IPS DF 6.9 (cell line): ENCODE measurements around the gene PCDHGB5.
"Not testable (repeated sequence)": the region's sequence is repeated elsewhere in the genome, so short reads cannot be mapped to it uniquely, and the experiment has no call there.

ENCODE experiments used
- DNase-seq: peaks from one replicate; pipeline ENCODE4 v3.0.0-alpha.2; 2013; ENCODE audit warnings: low read depth, low spot score
- H3K27ac ChIP-seq: one replicate; pipeline ENCODE4 v1.5.1; 2013; ENCODE audit warnings: low read length, control low read depth
- H3K27me3 ChIP-seq: 2 replicates; pipeline ENCODE4 v1.6.1; 2013; ENCODE audit warnings: mild to moderate bottlenecking, low read length; ENCODE audit not compliant: control insufficient read depth, insufficient read depth
- H3K36me3 ChIP-seq: 2 replicates; pipeline ENCODE4 v1.6.1; 2013; ENCODE audit warnings: low read length; ENCODE audit not compliant: control insufficient read depth, insufficient read depth
- H3K4me1 ChIP-seq: 2 replicates; pipeline ENCODE4 v1.6.1; 2013; ENCODE audit warnings: low read length; ENCODE audit not compliant: control insufficient read depth, insufficient read depth
- H3K4me3 ChIP-seq: 2 replicates; pipeline ENCODE4 v1.5.1; 2013; ENCODE audit warnings: mild to moderate bottlenecking, low read length
- H3K9me3 ChIP-seq: 2 replicates; pipeline ENCODE4 v1.6.1; 2013; ENCODE audit warnings: low read length, inconsistent platforms; ENCODE audit not compliant: control insufficient read depth, insufficient read depth
- WGBS: extraction: QIAGEN DNeasy Blood & Tissue Kit; methylation state at CpG from one replicate; pipeline ENCODE4 v1.1.7; 2013; ENCODE audit warnings: mixed read lengths, missing lambda C conversion rate; ENCODE audit not compliant: insufficient read length, insufficient coverage; 5-methylcytosine and 5-hydroxymethylcytosine counted together

PCDHGB5 gene

DNA sequence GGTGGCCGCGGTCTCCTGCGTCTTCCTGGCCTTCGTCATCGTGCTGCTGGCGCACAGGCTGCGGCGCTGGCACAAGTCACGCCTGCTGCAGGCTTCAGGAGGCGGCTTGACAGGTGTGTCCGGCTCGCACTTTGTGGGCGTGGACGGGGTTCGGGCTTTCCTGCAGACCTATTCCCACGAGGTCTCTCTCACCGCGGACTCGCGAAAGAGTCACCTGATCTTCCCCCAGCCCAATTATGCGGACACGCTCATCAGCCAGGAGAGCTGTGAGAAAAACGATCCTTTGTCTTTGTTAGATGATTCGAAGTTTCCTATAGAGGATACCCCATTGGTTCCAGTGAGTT lies 17.5 kb downstream of the PCDHGB5 start:
- H3K27ac ChIP-seq, DNase-seq, H3K36me3 ChIP-seq, H3K4me3 ChIP-seq, H3K27me3 ChIP-seq, H3K4me1 ChIP-seq, H3K9me3 ChIP-seq: not testable (repeated sequence)
- no CpG with 5 or more reads among the region's 24 CpGs for WGBS

GRCh38 chr5:141417494-141418172 lies 19.9 kb downstream of the PCDHGB5 start, which contains the start of gene PCDHGB7:
Gene PCDHGB7 (plus strand): TSS chr5:141417677. CDS start chr5:141417860, 183 bp downstream.
- H3K27me3 ChIP-seq, H3K36me3 ChIP-seq, DNase-seq, H3K9me3 ChIP-seq, H3K4me1 ChIP-seq, H3K27ac ChIP-seq: not testable (repeated sequence)
- no CpG with 5 or more reads among the region's 47 CpGs for WGBS
- peak within 1 kb of the TSS; percentile 71; the same call in 1 of the 2 replicates for H3K4me3 ChIP-seq

GRCh38 chr5:141419074-141419880 lies 21.5 kb downstream of the PCDHGB5 start:
- H3K4me1 ChIP-seq, result no peaks in the 10 kb centered on the region
- H3K27me3 ChIP-seq, result no peaks in the 10 kb centered on the region
- no peaks in the 10 kb centered on the region for H3K9me3 ChIP-seq
- no peaks in the 10 kb centered on the region for H3K36me3 ChIP-seq
- H3K4me3 ChIP-seq, result no peak overlapping the region
- no peak for DNase-seq
- H3K27ac ChIP-seq, result no peak overlapping the region
- no CpG with 5 or more reads among the region's 74 CpGs for WGBS

- Histone ChIP-seq H3K36me3 (no peaks in the 10 kb centered on the region), H3K27me3 (no peaks in the 10 kb centered on the region), H3K4me1 (no peaks in the 10 kb centered on the region), H3K9me3 (no peaks in the 10 kb centered on the region), H3K4me3 (peak within 1 kb of the TSS; percentile 52; the same call in 1 of the 2 replicates), H3K27ac (no peak within 1 kb of the TSS)
- no CpG with 5 or more reads among the region's 42 CpGs for WGBS
- no peak for DNase-seq
Measured at GRCh38 chr5:141420855-141421488, 23.2 kb downstream of the PCDHGB5 start, which contains the start of gene PCDHGA11. Gene PCDHGA11 (plus strand): TSS chr5:141421051. CDS start chr5:141421228, 177 bp downstream.

DNA sequence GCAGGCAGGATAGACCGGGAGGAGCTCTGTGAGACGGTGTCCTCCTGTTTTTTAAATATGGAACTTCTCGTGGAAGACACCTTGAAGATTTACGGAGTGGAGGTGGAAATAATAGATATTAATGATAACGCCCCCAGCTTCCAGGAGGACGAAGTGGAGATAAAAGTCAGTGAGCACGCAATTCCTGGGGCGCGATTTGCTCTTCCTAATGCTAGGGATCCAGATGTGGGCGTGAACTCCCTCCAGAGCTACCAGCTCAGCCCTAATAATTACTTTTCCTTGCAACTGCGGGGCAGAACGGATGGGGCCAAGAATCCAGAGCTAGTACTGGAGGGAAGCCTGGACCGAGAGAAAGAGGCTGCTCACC lies 23.7 kb downstream of the PCDHGB5 start:
- H3K9me3 ChIP-seq, result no peaks in the 10 kb centered on the region
- WGBS, result no CpG with 5 or more reads among the region's 13 CpGs

GRCh38 chr5:141422742-141423291 lies 25.1 kb downstream of the PCDHGB5 start:
- Histone ChIP-seq H3K9me3 (no peaks in the 10 kb centered on the region), H3K36me3 (no peaks in the 10 kb centered on the region), H3K27ac (no peak overlapping the region), H3K4me3 (no peak overlapping the region), H3K4me1 (no peaks in the 10 kb centered on the region), H3K27me3 (no peaks in the 10 kb centered on the region)
- DNase-seq, result no peak
- no CpG with 5 or more reads among the region's 42 CpGs for WGBS

More for the DNA sequence above, 23.7 kb downstream of the PCDHGB5 start:
- Histone ChIP-seq H3K4me1 (no peaks in the 10 kb centered on the region), H3K36me3 (no peaks in the 10 kb centered on the region), H3K27me3 (no peaks in the 10 kb centered on the region), H3K4me3 (peak overlapping the region; percentile 52; the same call in 1 of the 2 replicates), H3K27ac (no peak overlapping the region)
- no peak for DNase-seq

DNA sequence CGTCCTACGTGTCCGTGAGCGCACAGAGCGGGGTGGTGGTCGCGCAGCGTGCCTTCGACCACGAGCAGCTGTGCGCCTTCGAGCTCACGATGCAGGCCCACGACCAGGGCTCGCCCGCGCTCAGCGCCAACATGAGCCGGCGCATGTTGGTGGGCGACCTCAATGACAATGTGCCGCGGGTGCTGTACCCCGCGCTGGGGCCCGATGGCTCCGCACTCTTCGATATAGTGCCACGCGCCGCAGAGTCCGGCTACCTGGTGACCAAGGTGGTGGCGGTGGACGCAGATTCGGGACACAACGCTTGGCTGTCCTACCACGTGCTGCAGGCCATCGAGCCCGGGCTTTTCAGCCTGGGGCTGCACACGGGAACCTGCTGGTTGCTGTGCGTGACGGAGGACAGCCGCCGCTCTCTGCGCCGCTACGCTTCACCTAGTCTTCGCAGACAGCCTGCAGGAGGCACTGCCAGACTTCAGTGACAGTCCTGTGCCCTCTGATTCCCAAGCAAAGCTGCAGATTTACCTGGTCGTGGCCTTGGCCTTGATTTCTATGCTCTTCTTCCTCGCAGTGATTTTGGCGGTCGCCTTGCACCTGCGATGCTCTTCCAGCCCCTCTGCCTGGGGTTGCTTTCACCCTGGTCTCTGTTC lies 30.2 kb downstream of the PCDHGB5 start:
- H3K9me3 ChIP-seq, result no peaks in the 10 kb centered on the region
- no peak for DNase-seq
- 0 out of 2 replicates have a peak, but pooled peaks cover 3% of the 10 kb centered on the region for H3K36me3 ChIP-seq
- WGBS, result no CpG with 5 or more reads among the region's 53 CpGs
- H3K27ac ChIP-seq, result no peak overlapping the region
- no peaks in the 10 kb centered on the region for H3K4me1 ChIP-seq
- H3K27me3 ChIP-seq, result no peaks in the 10 kb centered on the region
- H3K4me3 ChIP-seq, result no peak overlapping the region

- no peak within 1 kb of the TSS for H3K27ac ChIP-seq
- 0 out of 2 replicates have a peak, but pooled peaks cover 3% of the 10 kb centered on the region for H3K36me3 ChIP-seq
- H3K27me3 ChIP-seq, result no peaks in the 10 kb centered on the region
- WGBS, result no CpG with 5 or more reads among the region's 33 CpGs
- H3K9me3 ChIP-seq, result no peaks in the 10 kb centered on the region
- DNase-seq, result no peak
- H3K4me3 ChIP-seq, result no peak within 1 kb of the TSS
- no peaks in the 10 kb centered on the region for H3K4me1 ChIP-seq
Measured at GRCh38 chr5:141430332-141431113, 32.8 kb downstream of the PCDHGB5 start, which contains the start of gene PCDHGA12. Gene PCDHGA12 (plus strand): TSS chr5:141430507. CDS start chr5:141430760, 253 bp downstream.

- WGBS, result no CpG with 5 or more reads among the region's 37 CpGs
- H3K27ac ChIP-seq, result no peak overlapping the region
- H3K36me3 ChIP-seq, result 0 out of 2 replicates have a peak, but pooled peaks cover 3% of the 10 kb centered on the region
- no peaks in the 10 kb centered on the region for H3K27me3 ChIP-seq
- no peaks in the 10 kb centered on the region for H3K4me1 ChIP-seq
- H3K9me3 ChIP-seq, result no peaks in the 10 kb centered on the region
- no peak overlapping the region for H3K4me3 ChIP-seq
- DNase-seq, result no peak
Measured at GRCh38 chr5:141431286-141431685, 33.5 kb downstream of the PCDHGB5 start.
